HG03103 (cell line): ENCODE results near the gene TXNRD2.

Source experiments
- ATAC-seq: cut with Tn5 transposase; IDR thresholded peaks from one replicate; pipeline ENCODE4 v1.9.1; 2021; ENCODE audit warnings: low read depth; ENCODE audit not compliant: unreplicated experiment

Gene TXNRD2

DNA sequence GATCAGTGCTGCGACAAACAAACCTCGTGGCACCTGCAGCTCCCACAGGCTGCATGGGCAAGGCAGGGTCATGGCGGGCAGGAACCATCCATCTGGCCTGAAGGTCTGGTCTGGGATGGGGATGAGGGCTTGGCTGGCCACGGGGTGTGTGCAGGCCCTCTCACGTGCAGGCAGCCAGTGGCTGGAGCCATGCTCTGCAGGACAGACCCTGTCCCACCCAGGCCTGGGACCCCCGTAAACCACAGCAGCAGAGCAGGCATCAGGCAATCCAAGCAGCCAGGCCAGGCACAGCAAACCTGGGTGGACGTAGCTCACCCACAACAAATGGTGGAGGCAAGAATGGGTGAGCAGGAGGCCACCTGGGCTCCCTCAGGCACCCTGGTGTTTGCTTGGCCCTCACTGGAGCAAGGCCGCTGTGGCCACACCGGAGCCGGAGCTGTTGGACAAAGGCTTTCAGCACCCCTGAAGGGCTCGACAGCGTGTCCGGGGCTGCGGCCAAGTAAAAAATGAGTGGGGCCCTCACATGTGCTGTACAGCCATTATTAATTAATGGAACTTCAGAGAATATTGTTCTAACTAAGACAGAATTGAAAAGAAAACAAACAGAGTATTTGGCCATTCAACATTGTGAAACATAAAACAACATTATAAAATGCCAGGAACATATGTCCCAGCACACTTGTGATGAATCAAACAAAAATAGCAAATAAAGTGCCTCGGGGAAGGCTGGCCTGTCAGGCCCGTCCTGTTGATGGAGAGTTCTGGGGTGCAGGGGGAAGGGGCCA is 63.0 kb downstream of the TXNRD2 start:
- no peak for ATAC-seq

DNA sequence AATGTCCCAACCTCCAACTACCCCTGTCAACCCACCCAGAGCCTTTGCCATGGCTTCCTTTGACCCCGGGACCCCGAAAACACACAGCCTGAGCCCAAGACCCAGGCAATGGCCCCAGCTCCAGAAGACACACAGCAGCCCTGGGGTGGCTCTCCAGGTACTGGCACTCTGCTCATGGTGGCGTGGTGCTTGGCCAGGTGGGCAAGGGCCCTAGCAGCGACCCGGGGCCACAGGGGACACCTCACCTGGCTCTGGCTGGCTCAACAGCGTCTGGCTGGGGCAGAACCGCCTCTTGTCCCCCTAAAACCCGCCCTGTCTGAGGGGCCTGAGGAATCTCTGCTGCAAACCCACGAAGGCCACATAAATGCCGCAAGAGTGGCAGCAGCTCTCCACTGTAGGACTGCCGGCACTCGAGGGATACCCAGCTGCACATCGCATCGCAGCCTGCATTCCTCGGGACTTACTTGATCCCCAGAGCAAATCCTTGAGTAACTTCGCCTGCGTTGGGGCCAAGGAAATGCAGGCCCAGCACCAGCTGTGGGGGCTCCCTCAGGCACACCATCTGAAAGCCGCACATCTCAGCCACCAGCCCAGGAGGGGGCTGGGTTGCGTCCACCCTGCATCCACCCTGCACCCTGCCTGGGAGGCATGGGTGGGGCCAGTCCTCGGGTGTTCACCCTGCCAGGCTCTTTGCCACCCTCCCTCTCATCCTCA is 63.8 kb downstream of the TXNRD2 start:
- no peak for ATAC-seq

DNA sequence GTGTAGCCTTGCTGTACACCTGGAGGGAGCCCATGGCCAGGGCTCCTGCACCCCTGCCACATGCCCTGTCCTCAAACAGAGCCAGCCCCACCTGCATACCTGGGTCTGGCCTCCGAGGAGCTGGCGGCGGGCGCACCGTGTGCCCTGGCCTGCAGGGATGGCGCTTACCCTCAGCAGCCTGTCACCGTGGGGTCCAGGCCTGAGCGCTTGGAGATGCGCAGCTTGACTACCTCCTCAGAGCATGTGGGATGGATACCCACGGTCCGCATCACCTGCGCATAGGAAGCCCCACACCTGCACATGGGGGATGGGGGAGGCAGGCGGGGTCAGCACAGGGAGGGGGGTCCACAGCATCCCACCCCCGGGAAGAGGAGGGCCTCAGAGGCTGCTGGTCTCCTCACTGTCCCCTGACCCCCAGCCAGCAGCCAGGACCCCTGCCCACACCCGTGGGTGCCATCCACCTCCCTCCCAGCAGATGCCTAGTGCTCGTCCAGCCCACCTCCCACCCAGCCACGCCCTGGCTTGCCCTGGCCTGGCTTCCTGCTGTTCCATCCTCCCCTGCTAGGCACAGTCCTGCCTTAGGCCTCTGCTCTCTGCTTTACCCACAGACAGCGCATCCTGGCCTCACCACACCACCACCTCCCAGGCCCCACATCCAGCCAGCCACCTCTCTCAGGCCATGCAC is 64.5 kb downstream of the TXNRD2 start:
- ATAC-seq, result no peak

- ATAC-seq, result no peak
Measured at GRCh38 chr22:19876314-19876940, 65.2 kb downstream of the TXNRD2 start.

DNA sequence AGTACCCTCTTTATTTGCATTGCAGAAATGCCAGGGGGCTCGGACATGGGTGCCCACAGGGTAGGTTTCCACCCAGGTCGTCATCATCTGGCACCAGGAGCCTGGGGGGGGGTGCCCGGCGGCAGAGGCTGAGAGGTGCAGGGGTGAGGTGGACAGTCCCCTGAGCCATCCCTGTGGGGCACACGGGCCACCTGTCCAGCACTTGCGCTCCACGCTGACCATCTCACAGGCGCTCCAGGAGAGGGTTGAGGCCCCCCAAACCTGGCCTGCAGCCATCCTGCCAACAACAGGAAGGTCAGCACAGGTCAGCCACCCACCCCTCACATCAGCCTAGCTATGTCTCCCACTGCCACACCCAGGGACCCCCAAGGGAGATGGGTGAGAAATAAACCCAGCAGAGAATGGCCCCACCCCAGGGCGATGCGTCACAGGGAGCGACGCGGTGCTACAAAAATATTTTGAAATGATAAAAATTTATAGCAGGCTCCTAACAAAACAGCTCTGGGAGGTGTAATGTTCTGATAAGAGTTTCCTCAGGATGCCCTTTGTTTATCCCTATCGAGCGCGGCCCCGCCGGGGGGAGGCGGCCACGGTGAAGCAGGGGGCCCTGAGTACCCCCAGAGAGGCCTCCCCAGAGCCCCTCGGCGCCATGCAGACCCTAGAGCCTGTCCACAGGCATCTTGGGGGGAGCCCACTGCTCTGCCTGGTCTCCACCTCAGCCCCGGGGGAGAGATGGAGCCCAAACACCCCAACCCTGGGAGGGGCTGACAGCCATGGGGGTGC is 65.9 kb downstream of the TXNRD2 start:
- ATAC-seq, result no peak

DNA sequence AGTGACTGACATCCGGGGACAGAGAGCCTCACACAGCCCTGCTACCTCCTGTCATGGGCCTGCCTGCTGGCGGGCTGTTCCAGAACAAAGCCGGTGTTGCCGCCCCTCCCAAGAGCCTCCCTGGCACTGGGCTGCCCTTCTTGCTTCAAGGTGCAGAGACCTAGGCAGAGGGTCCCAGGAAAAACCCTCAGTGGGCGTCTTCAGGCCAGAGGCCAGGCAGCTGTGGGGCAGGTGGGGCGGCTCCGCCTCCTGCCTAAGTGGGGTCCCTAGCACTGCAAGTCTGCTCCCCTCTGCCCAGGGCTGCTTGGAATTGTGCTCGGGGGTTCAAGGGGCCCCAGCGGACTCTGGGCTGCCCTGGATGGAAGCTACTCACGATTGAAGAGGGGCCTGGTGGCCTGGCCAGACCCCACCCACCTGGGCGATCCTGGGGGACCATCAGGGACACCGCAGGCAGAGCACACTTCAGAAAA is 66.5 kb downstream of the TXNRD2 start:
- ATAC-seq, result no peak

GRCh38 chr22:19874307-19875060 is 67.1 kb downstream of the TXNRD2 start:
- ATAC-seq, result no peak

DNA sequence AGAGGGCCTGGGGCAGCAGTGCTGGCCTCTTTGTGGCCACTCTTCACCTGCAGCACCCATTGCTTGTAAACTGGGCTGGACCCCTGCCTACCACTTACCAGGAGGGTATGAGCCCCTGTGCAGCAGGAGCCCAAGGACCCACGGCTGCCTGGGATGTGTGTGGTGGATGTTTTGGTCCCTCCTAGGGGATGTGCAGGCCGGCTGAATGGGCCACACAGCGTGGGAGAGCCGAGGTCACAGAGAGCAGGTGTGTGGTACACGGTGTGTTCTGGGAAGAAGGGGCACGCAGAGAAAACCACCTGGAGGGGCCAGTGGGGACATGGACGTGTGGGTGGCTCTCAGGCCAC is 67.7 kb downstream of the TXNRD2 start:
- no peak for ATAC-seq

- ATAC-seq, result no peak
Measured at GRCh38 chr22:19873138-19873959, 68.3 kb downstream of the TXNRD2 start.

DNA sequence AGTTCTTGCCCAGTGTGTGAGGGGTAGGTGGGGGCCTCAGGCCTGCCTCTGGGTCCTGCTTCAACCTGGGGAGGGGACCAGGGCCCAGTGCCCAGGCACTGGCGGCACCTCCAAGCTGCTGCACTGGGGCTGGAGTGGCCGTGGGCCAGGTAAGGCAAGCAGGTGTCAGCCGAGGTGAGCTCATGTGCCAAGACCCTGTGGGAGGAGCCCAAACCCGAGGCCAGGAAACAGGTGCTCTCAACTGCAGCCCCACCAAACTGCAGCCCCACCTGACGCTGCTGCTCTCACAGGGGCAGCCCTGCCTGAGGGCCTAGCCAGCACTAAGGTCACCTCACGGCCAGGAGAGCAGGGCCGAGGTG is 68.9 kb downstream of the TXNRD2 start:
- no peak for ATAC-seq

GRCh38 chr22:19871845-19872778 is 69.5 kb downstream of the TXNRD2 start:
- ATAC-seq, result no peak

- ATAC-seq, result no peak
Measured at GRCh38 chr22:19871023-19871844, 70.4 kb downstream of the TXNRD2 start.

DNA sequence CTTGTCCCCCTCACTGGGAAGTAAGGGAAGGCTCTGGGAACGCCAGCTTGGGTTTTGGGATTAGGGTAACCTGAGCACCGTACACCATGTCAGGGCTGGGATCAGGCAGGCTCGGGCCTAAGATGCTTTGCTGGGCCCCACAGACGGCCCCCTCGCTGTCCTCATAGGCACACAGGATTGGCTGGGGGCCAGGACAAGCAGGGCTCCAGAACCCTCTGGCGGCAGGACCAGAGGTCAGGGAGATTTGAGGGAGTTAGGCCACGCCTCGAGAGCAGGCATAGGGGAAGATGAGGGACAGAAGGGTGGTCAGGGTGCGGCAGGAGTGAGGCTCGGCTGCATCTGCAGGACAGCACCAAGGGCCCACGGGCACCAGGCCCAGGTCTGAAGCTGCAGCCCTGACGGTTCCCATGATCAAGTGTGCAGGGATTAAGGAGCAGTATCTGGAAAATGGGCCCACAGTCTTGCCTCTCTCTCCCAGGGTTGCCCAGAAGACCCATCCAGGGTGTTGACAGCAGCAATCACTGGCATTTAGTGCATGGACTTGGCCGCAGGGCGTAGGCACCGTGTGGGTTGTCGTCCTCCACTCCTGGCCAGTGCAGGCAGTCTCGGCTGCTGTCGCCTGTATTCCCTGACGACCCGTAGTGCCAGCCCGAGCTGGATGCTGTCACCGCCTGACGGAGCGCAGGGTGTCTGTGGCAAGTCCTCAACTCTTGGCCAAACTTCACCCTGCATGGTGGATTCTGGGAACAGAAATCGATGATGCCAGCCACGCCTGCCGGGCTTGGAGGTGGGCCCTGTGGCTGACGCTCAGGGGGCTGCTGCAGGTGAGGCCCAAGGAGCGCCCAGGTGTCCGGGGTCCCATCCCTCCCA is 71.2 kb downstream of the TXNRD2 start:
- no peak for ATAC-seq

- ATAC-seq, result no peak
Measured at GRCh38 chr22:19869497-19870152, 72.0 kb downstream of the TXNRD2 start.

- ATAC-seq, result no peak
Measured at GRCh38 chr22:19868773-19869471, 72.7 kb downstream of the TXNRD2 start.
